CD4-positive, alpha-beta T cell treated with Interleukin-6 at 100 ng/mL for 8 hours (primary cell): ENCODE measurements around the gene PARD3.

Experiments used
- DNase-seq: peaks from one replicate; pipeline ENCODE4 v3.0.0-alpha.2; 2020; ENCODE audit warnings: mixed read lengths, low spot score

Gene PARD3

GRCh38 chr10:34181553-34182300 is 633.4 kb downstream of the PARD3 start:
- no peak for DNase-seq

- DNase-seq = no peak
Observed at GRCh38 chr10:34180749-34181148, 634.3 kb downstream of the PARD3 start.

GRCh38 chr10:34179280-34179679 is 635.8 kb downstream of the PARD3 start:
- no peak for DNase-seq

GRCh38 chr10:34178756-34179155 is 636.3 kb downstream of the PARD3 start:
- no peak for DNase-seq

- DNase-seq = no peak
Observed at GRCh38 chr10:34178196-34178595, 636.9 kb downstream of the PARD3 start.

GRCh38 chr10:34177445-34177844 is 637.7 kb downstream of the PARD3 start:
- DNase-seq = no peak

- DNase-seq = no peak
Observed at GRCh38 chr10:34176351-34176750, 638.7 kb downstream of the PARD3 start.

GRCh38 chr10:34175121-34175520 is 640.0 kb downstream of the PARD3 start:
- no peak for DNase-seq

GRCh38 chr10:34172936-34173533 is 642.1 kb downstream of the PARD3 start:
- no peak for DNase-seq

GRCh38 chr10:34171957-34172527 is 643.1 kb downstream of the PARD3 start:
- DNase-seq = no peak

- DNase-seq = no peak
Observed at GRCh38 chr10:34169677-34170076, 645.4 kb downstream of the PARD3 start.

- no peak for DNase-seq
Observed at GRCh38 chr10:34169131-34169530, 646.0 kb downstream of the PARD3 start.

GRCh38 chr10:34168439-34168838 is 646.7 kb downstream of the PARD3 start:
- DNase-seq = no peak

GRCh38 chr10:34166823-34167222 is 648.3 kb downstream of the PARD3 start:
- no peak for DNase-seq

- no peak for DNase-seq
Observed at GRCh38 chr10:34166354-34166753, 648.7 kb downstream of the PARD3 start.

GRCh38 chr10:34164029-34164428 is 651.1 kb downstream of the PARD3 start:
- no peak for DNase-seq

- no peak for DNase-seq
Observed at GRCh38 chr10:34163075-34163905, 651.8 kb downstream of the PARD3 start.

GRCh38 chr10:34161777-34162370 is 653.2 kb downstream of the PARD3 start:
- DNase-seq = no peak

GRCh38 chr10:34160595-34160994 is 654.5 kb downstream of the PARD3 start:
- no peak for DNase-seq

GRCh38 chr10:34157501-34157900 is 657.6 kb downstream of the PARD3 start:
- DNase-seq = no peak

GRCh38 chr10:34156781-34157425 is 658.2 kb downstream of the PARD3 start:
- DNase-seq = no peak

GRCh38 chr10:34155812-34156211 is 659.3 kb downstream of the PARD3 start:
- DNase-seq = no peak
